ENCODE results near the gene ROR2.

Gene ROR2

GRCh38 chr9:91681461-91682305, 268.3 kb downstream of the ROR2 start:
- H3K4me3 ChIP-seq (replicated peaks; ENCODE audit: low read depth, low read length) = no peak overlapping the region
- DNase-seq (ENCODE audit: low read depth) = peak; percentile 76
- peak; percentile 92 for TF ChIP-seq CTCF (IDR thresholded peaks at IDR 0.05; ENCODE audit: low read length, missing control alignments)

- DNase-seq (ENCODE audit: low read depth) = no peak
- no peak for TF ChIP-seq CTCF (IDR thresholded peaks at IDR 0.05; ENCODE audit: low read length, missing control alignments)
- H3K4me3 ChIP-seq (replicated peaks; ENCODE audit: low read depth, low read length) = no peak overlapping the region
These were observed 269.0 kb downstream of the ROR2 start for GRCh38 chr9:91680998-91681397.

- no peak overlapping the region for H3K4me3 ChIP-seq (replicated peaks; ENCODE audit: low read depth, low read length)
- no peak for TF ChIP-seq CTCF (IDR thresholded peaks at IDR 0.05; ENCODE audit: low read length, missing control alignments)
- DNase-seq (ENCODE audit: low read depth) = no peak
These were observed 269.9 kb downstream of the ROR2 start for GRCh38 chr9:91680106-91680505.

GRCh38 chr9:91678807-91679580, 271.0 kb downstream of the ROR2 start:
- no peak overlapping the region for H3K4me3 ChIP-seq (replicated peaks; ENCODE audit: low read depth, low read length)
- DNase-seq (ENCODE audit: low read depth) = no peak
- no peak for TF ChIP-seq CTCF (IDR thresholded peaks at IDR 0.05; ENCODE audit: low read length, missing control alignments)

- no peak overlapping the region for H3K4me3 ChIP-seq (replicated peaks; ENCODE audit: low read depth, low read length)
- DNase-seq (ENCODE audit: low read depth) = no peak
- no peak for TF ChIP-seq CTCF (IDR thresholded peaks at IDR 0.05; ENCODE audit: low read length, missing control alignments)
These were observed 272.1 kb downstream of the ROR2 start for GRCh38 chr9:91677822-91678436.

- no peak for TF ChIP-seq CTCF (IDR thresholded peaks at IDR 0.05; ENCODE audit: low read length, missing control alignments)
- no peak overlapping the region for H3K4me3 ChIP-seq (replicated peaks; ENCODE audit: low read depth, low read length)
- DNase-seq (ENCODE audit: low read depth) = peak; percentile 50
These were observed 272.7 kb downstream of the ROR2 start for GRCh38 chr9:91677331-91677730.

Measured in fibroblast of pulmonary artery (primary cell).